Gastroesophageal sphincter (tissue), 3 donors: ENCODE data around the gene RHCE.
"Not testable (repeated sequence)": the region's sequence is repeated elsewhere in the genome, so short reads cannot be mapped to it uniquely, and the experiment has no call there.

ENCODE experiments used
- EP300 ChIP-seq: sonication (generic); formaldehyde crosslinking; IDR thresholded peaks from one replicate; pipeline ENCODE4 v1.6.1; 2017; ENCODE audit warnings: antibody characterized with exemption, mild to moderate bottlenecking
- POLR2A ChIP-seq, 2 donors: fragments of 450-650 bp; IDR thresholded peaks; one replicate each; pipeline ENCODE4 v1.6.1; 2017; ENCODE audit warnings: antibody characterized with exemption in 2 of 2, mild to moderate bottlenecking in 2 of 2, moderate library complexity in 1 of 2
- POLR2AphosphoS5 ChIP-seq: sonication (generic); formaldehyde crosslinking; IDR thresholded peaks from one replicate; pipeline ENCODE4 v1.6.1; 2017; ENCODE audit warnings: antibody characterized with exemption
- TF ChIP-seq, protein P1 (sequence below), 4 experiments: fragments of 200-600 bp in 2 of 4; fragments of 450-650 bp in 2 of 4; sonication (generic) in 1 of 4; IDR thresholded peaks; one replicate each; pipeline ENCODE4 v1.5.1; 2017 to 2019; ENCODE audit warnings: antibody characterized with exemption in 4 of 4, mild to moderate bottlenecking in 2 of 4, moderate library complexity in 2 of 4

DNA sequence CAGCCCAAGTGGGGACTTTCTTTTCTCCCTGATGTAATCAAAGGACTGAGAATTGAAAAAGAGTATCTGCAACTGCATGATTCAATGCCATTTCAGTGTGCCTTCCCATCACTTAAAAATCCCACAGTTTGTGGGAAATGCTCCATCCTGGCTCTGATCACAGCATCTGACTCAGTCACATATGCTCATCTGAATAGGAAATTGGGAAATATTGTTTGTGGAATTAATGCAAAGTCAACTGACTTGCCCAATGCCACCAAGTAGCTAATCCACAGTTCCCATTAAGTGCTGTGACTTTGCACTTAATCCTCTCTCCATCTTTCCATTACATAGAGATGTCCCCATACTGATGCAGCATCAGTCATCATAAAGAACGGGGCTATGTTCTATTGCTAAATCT, 37.5 kb downstream of the RHCE start:
- TF ChIP-seq, protein P1, sequence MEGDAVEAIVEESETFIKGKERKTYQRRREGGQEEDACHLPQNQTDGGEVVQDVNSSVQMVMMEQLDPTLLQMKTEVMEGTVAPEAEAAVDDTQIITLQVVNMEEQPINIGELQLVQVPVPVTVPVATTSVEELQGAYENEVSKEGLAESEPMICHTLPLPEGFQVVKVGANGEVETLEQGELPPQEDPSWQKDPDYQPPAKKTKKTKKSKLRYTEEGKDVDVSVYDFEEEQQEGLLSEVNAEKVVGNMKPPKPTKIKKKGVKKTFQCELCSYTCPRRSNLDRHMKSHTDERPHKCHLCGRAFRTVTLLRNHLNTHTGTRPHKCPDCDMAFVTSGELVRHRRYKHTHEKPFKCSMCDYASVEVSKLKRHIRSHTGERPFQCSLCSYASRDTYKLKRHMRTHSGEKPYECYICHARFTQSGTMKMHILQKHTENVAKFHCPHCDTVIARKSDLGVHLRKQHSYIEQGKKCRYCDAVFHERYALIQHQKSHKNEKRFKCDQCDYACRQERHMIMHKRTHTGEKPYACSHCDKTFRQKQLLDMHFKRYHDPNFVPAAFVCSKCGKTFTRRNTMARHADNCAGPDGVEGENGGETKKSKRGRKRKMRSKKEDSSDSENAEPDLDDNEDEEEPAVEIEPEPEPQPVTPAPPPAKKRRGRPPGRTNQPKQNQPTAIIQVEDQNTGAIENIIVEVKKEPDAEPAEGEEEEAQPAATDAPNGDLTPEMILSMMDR (IDR thresholded peaks at IDR 0.05) = not testable (repeated sequence)
- not testable (repeated sequence) for TF ChIP-seq POLR2A (IDR thresholded peaks at IDR 0.05); POLR2AphosphoS5; EP300
